HepG2 (cell line): ENCODE measurements around the gene CLEC16A. TPM values are rescaled to one million over a fixed set of nuclear protein-coding genes. Genes with fewer than 3 reads are reported as not detected.
A peak's percentile ranks its signal among the peaks of the same experiment; 100 is the strongest.

ENCODE experiments used
- AHDC1 ChIP-seq: sonication (generic); formaldehyde crosslinking; IDR thresholded peaks from 2 replicates; pipeline ENCODE4 v1.5.1; 2020; ENCODE audit warnings: mild to moderate bottlenecking, missing genetic modification reagents, borderline replicate concordance
- BORCS8-MEF2B ChIP-seq: sonication (generic); formaldehyde crosslinking; IDR thresholded peaks from 2 replicates; pipeline ENCODE4 v1.8.0; 2022; ENCODE audit warnings: mild to moderate bottlenecking, missing genetic modification reagents
- CENPBD1 ChIP-seq: sonication (generic); formaldehyde crosslinking; IDR thresholded peaks from 2 replicates; pipeline ENCODE4 v1.8.0; 2022; ENCODE audit warnings: missing genetic modification reagents, low read depth, mild to moderate bottlenecking, borderline replicate concordance
- DR1 ChIP-seq: sonication (generic); formaldehyde crosslinking; IDR thresholded peaks from 2 replicates; pipeline ENCODE4 v1.8.0; 2021; ENCODE audit warnings: mild to moderate bottlenecking, missing genetic modification reagents, inconsistent platforms
- ERF ChIP-seq: IDR thresholded peaks from 2 replicates; pipeline ENCODE4 v1.6.1; 2018; ENCODE audit warnings: missing biosample characterization, missing genetic modification reagents
- GPN1 ChIP-seq: sonication (generic); formaldehyde crosslinking; IDR thresholded peaks from 2 replicates; pipeline ENCODE4 v1.5.1; 2020; ENCODE audit warnings: missing genetic modification reagents, borderline replicate concordance
- HDAC6 ChIP-seq: fragments of 200-600 bp; sonication (generic); IDR thresholded peaks from 2 replicates; pipeline ENCODE4 v1.7.0; 2017; ENCODE audit warnings: mild to moderate bottlenecking, antibody characterized with exemption, low read length, low read depth
- HNF1A ChIP-seq, 2 experiments: sonication (generic) in 1 of 2; formaldehyde crosslinking in 1 of 2; IDR thresholded peaks; 2 replicates each; pipeline versions ENCODE4 v1.4.0 to v1.6.1; 2016 to 2020; ENCODE audit warnings: borderline replicate concordance in 1 of 2, low read depth in 1 of 2, mild to moderate bottlenecking in 1 of 2, missing genetic modification reagents in 1 of 2
- MTF1 ChIP-seq: sonication (generic); formaldehyde crosslinking; IDR thresholded peaks from 2 replicates; pipeline ENCODE4 v1.5.0; 2020; ENCODE audit warnings: missing genetic modification reagents
- SMAD1 ChIP-seq: sonication (generic); formaldehyde crosslinking; IDR thresholded peaks from 2 replicates; pipeline ENCODE4 v1.4.0; 2020; ENCODE audit warnings: missing genetic modification reagents, low read depth, mild to moderate bottlenecking, borderline replicate concordance
- THAP11 ChIP-seq: IDR thresholded peaks from 2 replicates; pipeline ENCODE4 v1.6.1; 2016; ENCODE audit warnings: missing biosample characterization, missing genetic modification reagents
- ZNF17 ChIP-seq: sonication (generic); formaldehyde crosslinking; IDR thresholded peaks from 2 replicates; pipeline ENCODE4 v1.5.0; 2020; ENCODE audit warnings: mild to moderate bottlenecking, missing genetic modification reagents
- ZNF256 ChIP-seq: sonication (generic); formaldehyde crosslinking; conservative IDR thresholded peaks from 2 replicates; pipeline ENCODE4 v1.4.0; 2020; ENCODE audit warnings: missing genetic modification reagents
- ZNF276 ChIP-seq: sonication (generic); formaldehyde crosslinking; IDR thresholded peaks from 2 replicates; pipeline ENCODE4 v1.4.0; 2020; ENCODE audit warnings: mild to moderate bottlenecking, low read depth, missing genetic modification reagents
- ZNF329 ChIP-seq: sonication (generic); formaldehyde crosslinking; IDR thresholded peaks from 2 replicates; pipeline ENCODE4 v1.9.0; 2021; ENCODE audit warnings: low read depth, mild to moderate bottlenecking, missing genetic modification reagents
- ZNF678 ChIP-seq: sonication (generic); formaldehyde crosslinking; IDR thresholded peaks from 2 replicates; pipeline ENCODE4 v1.4.0; 2020; ENCODE audit warnings: mild to moderate bottlenecking, missing genetic modification reagents
- polyA plus RNA-seq, 8 experiments: library from polyadenylated mRNA; depleted of rRNA in 3 of 8; stranded (reverse) in 7 of 8; unstranded in 1 of 8; fragments of >200 nt; fragmentation: Illumina TruSeq in 4 of 8; extraction: Trizol in 4 of 8; gene quantifications; 2 replicates each; pipeline versions ENCODE4 v1.2.1 to v1.2.3, GENCODE V29; 2011 to 2016; ENCODE audit warnings: low read depth in 4 of 8, missing spikeins in 1 of 8, mixed read lengths in 1 of 8; ENCODE audit not compliant: insufficient read depth in 1 of 8
- total RNA-seq, 5 experiments: library from RNA; depleted of rRNA; stranded (reverse); fragments of >200 nt; fragmentation: Illumina TruSeq; extraction: Trizol; gene quantifications; 2 replicates each; pipeline ENCODE4 v1.2.3, GENCODE V29; 2016; ENCODE audit warnings: low read depth in 1 of 5

Gene CLEC16A
- total and polyA plus RNA-seq, 2 of the 13 experiments (the other 11 are each of a cell fraction or from before 2014, with no cell fraction given), result 8.5 to 10.3 TPM

- peak; percentile 84 for TF ChIP-seq DR1 (CRISPR knock-in tag)
- no peak; the same call in 1 of the 2 replicates for TF ChIP-seq CENPBD1 (CRISPR knock-in tag)
- TF ChIP-seq ZNF329 (CRISPR knock-in tag), result peak; percentile 58; the same call in 1 of the 2 replicates
- TF ChIP-seq HNF1A (IDR thresholded peaks at IDR 0.05; ENCODE audit: low read depth), result peak; percentile 26; the same call in 1 of the 2 replicates
- TF ChIP-seq HNF1A (CRISPR knock-in tag; IDR thresholded peaks at IDR 0.05; ENCODE audit: borderline replicate concordance), result peak; percentile 94
- TF ChIP-seq AHDC1 (CRISPR knock-in tag), result no peak
- peak; percentile 99 for TF ChIP-seq ERF
- TF ChIP-seq ZNF256 (CRISPR knock-in tag), result no peak
- TF ChIP-seq ZNF276 (CRISPR knock-in tag), result peak; percentile 81
- TF ChIP-seq ZNF678 (CRISPR knock-in tag), result no peak; the same call in 1 of the 2 replicates
- no peak for TF ChIP-seq ZNF17
- TF ChIP-seq SMAD1 (CRISPR knock-in tag), result peak; percentile 100
- no peak for TF ChIP-seq HDAC6
- no peak for TF ChIP-seq GPN1 (CRISPR knock-in tag)
- TF ChIP-seq MTF1, result no peak
- TF ChIP-seq BORCS8-MEF2B, result peak; percentile 94
- TF ChIP-seq THAP11 (CRISPR knock-in tag), result peak; percentile 100
Measured at GRCh38 chr16:10944249-10945064, at the start of gene CLEC16A (continued).
